NCI-H69 (cell line): Measurements from ENCODE around the gene UMPS.
"Not testable (repeated sequence)": the region's sequence is repeated elsewhere in the genome, so short reads cannot be mapped to it uniquely, and the experiment has no call there.

Experiments
- DNase-seq: peaks from one replicate; lab custom pipeline; 2025; lab: John Stamatoyannopoulos, UW

Gene UMPS

GRCh38 chr3:124780356-124780755, 50.1 kb downstream of the UMPS start:
- DNase-seq, result no peak

GRCh38 chr3:124780761-124781475, 50.7 kb downstream of the UMPS start:
- peak; percentile 5 for DNase-seq

- DNase-seq, result no peak
Observed at GRCh38 chr3:124781476-124782376, 51.5 kb downstream of the UMPS start.

- DNase-seq, result not testable (repeated sequence)
Observed at GRCh38 chr3:124782377-124782712, 52.1 kb downstream of the UMPS start.

- DNase-seq, result no peak
Observed at GRCh38 chr3:124783696-124784095, 53.4 kb downstream of the UMPS start.

GRCh38 chr3:124784686-124785382, 54.6 kb downstream of the UMPS start:
- no peak for DNase-seq

GRCh38 chr3:124785973-124786372, 55.7 kb downstream of the UMPS start:
- no peak for DNase-seq

GRCh38 chr3:124786511-124787241, 56.4 kb downstream of the UMPS start:
- no peak for DNase-seq

- DNase-seq, result no peak
Observed at GRCh38 chr3:124787476-124788195, 57.4 kb downstream of the UMPS start.

- DNase-seq, result no peak
Observed at GRCh38 chr3:124788254-124788745, 58.0 kb downstream of the UMPS start.

GRCh38 chr3:124789103-124789502, 58.9 kb downstream of the UMPS start:
- not testable (repeated sequence) for DNase-seq

GRCh38 chr3:124791142-124791541, 60.9 kb downstream of the UMPS start:
- no peak for DNase-seq

- no peak for DNase-seq
Observed at GRCh38 chr3:124791639-124792151, 61.4 kb downstream of the UMPS start.

- no peak for DNase-seq
Observed at GRCh38 chr3:124792341-124793040, 62.2 kb downstream of the UMPS start.

GRCh38 chr3:124793054-124793739, 62.9 kb downstream of the UMPS start:
- no peak for DNase-seq

GRCh38 chr3:124796477-124796876, 66.2 kb downstream of the UMPS start:
- no peak for DNase-seq

- DNase-seq, result no peak
Observed at GRCh38 chr3:124797426-124797945, 67.2 kb downstream of the UMPS start.
